Measurements from ENCODE around the gene TRIM49C.
"Not testable (repeated sequence)": the region's sequence is repeated elsewhere in the genome, so short reads cannot be mapped to it uniquely, and the experiment has no call there.

Gene TRIM49C, protein sequence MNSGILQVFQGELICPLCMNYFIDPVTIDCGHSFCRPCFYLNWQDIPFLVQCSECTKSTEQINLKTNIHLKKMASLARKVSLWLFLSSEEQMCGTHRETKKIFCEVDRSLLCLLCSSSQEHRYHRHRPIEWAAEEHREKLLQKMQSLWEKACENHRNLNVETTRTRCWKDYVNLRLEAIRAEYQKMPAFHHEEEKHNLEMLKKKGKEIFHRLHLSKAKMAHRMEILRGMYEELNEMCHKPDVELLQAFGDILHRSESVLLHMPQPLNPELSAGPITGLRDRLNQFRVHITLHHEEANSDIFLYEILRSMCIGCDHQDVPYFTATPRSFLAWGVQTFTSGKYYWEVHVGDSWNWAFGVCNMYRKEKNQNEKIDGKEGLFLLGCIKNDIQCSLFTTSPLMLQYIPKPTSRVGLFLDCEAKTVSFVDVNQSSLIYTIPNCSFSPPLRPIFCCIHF

DNA sequence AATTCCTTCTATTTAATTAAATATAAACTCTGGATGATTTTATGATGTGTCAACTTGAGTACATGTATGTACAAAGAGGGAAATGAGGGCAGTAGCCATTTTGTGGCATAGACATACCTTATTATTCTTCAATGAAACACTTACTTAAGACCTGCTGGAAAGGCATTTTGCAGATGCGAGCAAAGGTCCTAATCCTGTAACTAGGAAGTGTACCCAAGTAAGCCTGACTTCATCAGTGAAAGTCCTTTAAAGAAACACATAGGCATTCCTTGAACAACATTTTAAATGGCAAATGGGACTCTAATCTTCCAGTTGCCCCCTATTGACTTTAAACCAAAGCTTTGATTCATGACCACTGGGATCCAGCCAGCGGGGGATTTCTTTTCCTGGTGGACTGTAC, at the start of gene TRIM49C:
TSS of gene TRIM49C (plus strand) at position 301 of the 400 bp plus-strand sequence. CDS start 4,106 bp downstream, outside the sequence.
- DNase-seq: not testable (repeated sequence)

- DNase-seq: not testable (repeated sequence)
Observed at GRCh38 chr11:90024184-90024583, 6.7 kb upstream of the TRIM49C start.

- not testable (repeated sequence) for DNase-seq
Observed at GRCh38 chr11:90051591-90052209, 20.8 kb downstream of the TRIM49C start.

GRCh38 chr11:90052311-90052710, 21.4 kb downstream of the TRIM49C start:
- not testable (repeated sequence) for DNase-seq

- not testable (repeated sequence) for DNase-seq
Observed at GRCh38 chr11:90053545-90053944, 22.6 kb downstream of the TRIM49C start.

DNA sequence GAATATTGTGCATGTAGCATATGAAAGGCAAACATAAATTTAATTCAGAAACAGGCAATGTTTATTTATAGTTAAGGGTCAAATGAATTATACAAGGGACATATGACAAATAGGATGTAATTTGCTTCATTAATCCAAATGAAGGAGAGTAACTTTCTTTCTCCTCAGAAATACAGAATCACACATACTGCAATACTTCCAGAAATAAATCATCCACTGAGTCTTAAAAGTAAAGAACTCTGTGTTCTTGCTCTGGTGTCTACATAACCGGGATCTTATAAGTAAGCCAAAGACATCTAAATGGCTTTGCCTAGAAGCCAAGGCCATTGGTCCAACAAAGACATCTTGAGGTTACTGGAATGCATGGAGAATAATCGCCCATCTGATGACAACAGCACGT, 54.7 kb downstream of the TRIM49C start, which contains the start of gene UBTFL1:
TSS of gene UBTFL1 (plus strand) at position 301 of the 400 bp plus-strand sequence. CDS start at position 301, 0 bp downstream.
- not testable (repeated sequence) for DNase-seq

DNA sequence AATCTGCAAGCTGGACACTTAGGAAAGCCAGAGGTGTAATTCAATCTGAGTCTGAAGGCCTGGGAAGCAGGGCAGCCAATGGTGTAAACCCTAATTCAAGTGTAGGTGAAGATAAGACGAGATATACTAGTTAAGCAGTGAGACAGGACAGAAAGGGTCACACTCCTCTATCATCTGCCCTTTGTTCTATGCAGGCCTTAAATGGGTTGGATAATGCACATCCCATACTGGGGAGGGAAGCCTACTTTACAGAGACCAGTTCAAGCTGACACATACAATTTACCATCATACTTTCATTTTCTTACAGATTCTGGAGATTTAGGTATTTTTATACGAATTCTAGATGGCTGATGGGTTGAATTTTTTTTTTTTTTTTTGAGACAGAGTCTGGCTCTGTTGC, 57.8 kb downstream of the TRIM49C start:
- DNase-seq: not testable (repeated sequence)
